Keratinocyte (primary cell): Measurements from ENCODE around the gene SLX4IP. TPM values are rescaled to one million over a fixed set of nuclear protein-coding genes. Genes with fewer than 3 reads are reported as not detected.

ENCODE experiments used
- DNase-seq: peaks from one replicate; pipeline ENCODE4 v3.0.0-alpha.2; 2011; ENCODE audit warnings: low read depth, missing footprints, low spot score
- FAIRE-seq: peaks from 2 replicates; lab custom pipeline; 2011; peaks lifted over from hg19 to GRCh38; lab: Jason Lieb, UNC
- H2AFZ ChIP-seq: 2 replicates; pipeline ENCODE4 v1.6.0; 2012; ENCODE audit warnings: low read length, control low read depth, inconsistent platforms; ENCODE audit not compliant: control insufficient read depth
- H3K27ac ChIP-seq: 2 replicates; pipeline ENCODE4 v1.5.1; 2011; ENCODE audit warnings: low read length; ENCODE audit not compliant: control insufficient read depth, insufficient read depth
- H3K27me3 ChIP-seq: 3 replicates; pipeline ENCODE4 v1.6.0; 2011; ENCODE audit warnings: low read length; ENCODE audit not compliant: control insufficient read depth, insufficient read depth; ENCODE audit errors: extremely low read depth
- H3K36me3 ChIP-seq, 2 experiments: 2 replicates in 1 of 2; 3 replicates in 1 of 2; pipeline ENCODE4 v1.5.1; 2011; ENCODE audit warnings: low read length in 2 of 2, mild to moderate bottlenecking in 1 of 2; ENCODE audit not compliant: control insufficient read depth in 2 of 2, insufficient read depth in 2 of 2; ENCODE audit errors: extremely low read depth in 1 of 2
- H3K4me1 ChIP-seq: 3 replicates; pipeline ENCODE4 v1.5.1; 2011; ENCODE audit warnings: low read length; ENCODE audit not compliant: control insufficient read depth, insufficient read depth; ENCODE audit errors: extremely low read depth
- H3K4me2 ChIP-seq: 3 replicates; pipeline ENCODE4 v1.6.0; 2011; ENCODE audit warnings: low read depth, low read length; ENCODE audit not compliant: control insufficient read depth, insufficient read depth; ENCODE audit errors: extremely low read depth
- H3K4me3 ChIP-seq, 3 experiments: fragments of 200-600 bp in 1 of 3; sonication (generic) in 1 of 3; 2 replicates in 2 of 3; 3 replicates in 1 of 3; pipeline ENCODE4 v1.5.1; 2011 to 2016; ENCODE audit warnings: low read length in 3 of 3, mild to moderate bottlenecking in 3 of 3, control low read depth in 2 of 3, inconsistent platforms in 1 of 3, low read depth in 1 of 3, mixed read lengths in 1 of 3, mixed run types in 1 of 3, moderate library complexity in 1 of 3; ENCODE audit not compliant: control insufficient read depth in 2 of 3, insufficient read depth in 2 of 3; ENCODE audit errors: extremely low read depth in 1 of 3
- H3K79me2 ChIP-seq: 2 replicates; pipeline ENCODE4 v1.6.0; 2012; ENCODE audit warnings: low read length; ENCODE audit not compliant: control insufficient read depth, insufficient read depth
- H3K9ac ChIP-seq: 3 replicates; pipeline ENCODE4 v1.6.0; 2011; ENCODE audit warnings: low read length; ENCODE audit not compliant: control insufficient read depth, insufficient read depth; ENCODE audit errors: extremely low read depth
- H3K9me1 ChIP-seq: 3 replicates; pipeline ENCODE4 v1.6.0; 2011; ENCODE audit warnings: low read length; ENCODE audit not compliant: control insufficient read depth, insufficient read depth; ENCODE audit errors: extremely low read depth
- H3K9me3 ChIP-seq: 2 replicates; pipeline ENCODE4 v1.5.1; 2012; ENCODE audit warnings: low read depth, low read length; ENCODE audit not compliant: control insufficient read depth
- H4K20me1 ChIP-seq: 3 replicates; pipeline ENCODE4 v1.6.0; 2011; ENCODE audit warnings: low read length; ENCODE audit not compliant: control insufficient read depth, insufficient read depth; ENCODE audit errors: extremely low read depth
- EZH2 ChIP-seq: IDR thresholded peaks from one replicate; pipeline ENCODE4 v1.6.1; 2012; ENCODE audit warnings: inconsistent platforms, mild to moderate bottlenecking, low read length, moderate library complexity
- dilution Hi-C: fragments of 300-500 bp; cut with MboI; formaldehyde crosslinking; loops from one replicate; pipeline ENCODE4 v1.7.0; 2020; ENCODE audit warnings: low sequenced_read_pairs; ENCODE audit not compliant: extremely low pct_ligation_motif_present
- polyA plus RNA-seq, 5 experiments: library from polyadenylated mRNA; depleted of rRNA in 3 of 5; stranded (reverse) in 3 of 5; stranded (forward) in 1 of 5; unstranded in 1 of 5; fragments of >200 nt; gene quantifications; 1 replicate in 1 of 5; 2 replicates in 3 of 5; 3 replicates in 1 of 5; pipeline versions ENCODE4 v1.2.1 to v1.2.3, GENCODE V29; 2011 to 2012; ENCODE audit warnings: missing spikeins in 2 of 5, low read depth in 1 of 5, low replicate concordance in 1 of 5
- TF ChIP-seq, protein P1 (sequence below), 3 experiments: IDR thresholded peaks in 1 of 3; conservative IDR thresholded peaks in 1 of 3; optimal IDR thresholded peaks in 1 of 3; 2 replicates in 2 of 3; 3 replicates in 1 of 3; pipeline versions ENCODE3 to v1.5.1; 2011; ENCODE audit warnings: low read length in 3 of 3, mild to moderate bottlenecking in 3 of 3, moderate library complexity in 2 of 3, control low read depth in 1 of 3, inconsistent platforms in 1 of 3; ENCODE audit not compliant: insufficient read depth in 2 of 3; ENCODE audit errors: extremely low read depth in 1 of 3

The SLX4IP gene
- polyA plus RNA-seq, 1 donor (not counting 4 experiments of a cell fraction or from before 2014, with no cell fraction given), result 3.0 TPM

DNA sequence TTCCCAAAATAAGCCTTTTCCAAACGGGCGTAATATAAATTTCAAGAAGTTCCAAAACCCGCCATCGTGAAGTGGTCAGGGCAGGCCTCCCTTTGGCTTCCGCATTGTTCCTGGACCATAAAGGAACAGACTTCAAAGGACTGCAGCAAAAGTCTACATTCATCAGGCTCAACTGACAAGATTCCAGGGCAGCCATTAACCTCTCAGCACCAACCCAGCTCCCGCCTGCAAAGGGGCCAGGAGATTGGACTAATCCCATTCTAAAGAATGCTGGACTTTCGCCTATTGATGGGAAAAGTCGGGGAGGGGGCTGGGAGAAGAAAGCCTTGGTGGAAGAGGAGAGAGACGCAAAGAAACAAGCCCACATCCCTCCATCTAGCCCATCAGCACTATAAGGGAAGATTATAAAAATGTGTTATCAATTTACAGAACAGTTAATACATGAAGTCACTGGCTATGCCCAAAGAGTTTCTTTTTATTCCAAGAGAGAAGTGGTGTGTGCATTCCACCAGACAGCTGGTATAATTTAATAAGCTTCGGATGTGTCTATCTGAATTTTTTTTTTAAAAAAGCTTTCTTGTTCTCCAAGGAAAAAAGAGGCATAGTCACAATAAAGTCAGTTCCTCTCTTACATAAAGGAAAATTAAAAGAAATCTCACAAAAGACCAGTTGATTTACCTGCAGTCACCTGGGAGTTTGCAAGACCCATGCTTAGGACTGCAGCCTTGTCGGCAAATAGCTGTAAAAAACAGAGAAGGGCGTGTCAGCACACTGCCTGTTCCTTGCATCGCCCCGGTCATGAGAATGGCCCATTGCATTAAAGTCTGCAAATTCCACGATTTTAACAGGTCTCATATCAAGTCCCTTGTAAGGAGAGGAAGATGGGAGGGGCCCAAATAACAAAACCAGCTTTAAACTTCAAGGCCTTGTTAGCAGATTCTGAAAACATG is 220.9 kb downstream of the SLX4IP start:
- Histone ChIP-seq H3K27me3 (no peaks in the 10 kb centered on the region), H3K4me2 (peak overlapping the region; percentile 53), H3K4me1 (peaks cover 90% of the 10 kb centered on the region), H3K4me3 (no peak overlapping the region), H3K9me3 (no peaks in the 10 kb centered on the region), H3K9ac (peak overlapping the region; percentile 25), H2AFZ (no peak overlapping the region), H4K20me1 (peaks cover 67% of the 10 kb centered on the region), H3K27ac (peak overlapping the region; percentile 43), H3K36me3 (peaks cover 44 to 85% of the 10 kb centered on the region in 2 experiments), H3K79me2 (peaks cover 97% of the 10 kb centered on the region), H3K9me1 (peaks cover 15% of the 10 kb centered on the region)
- DNase-seq, result no peak
- FAIRE-seq, result no peak
- dilution Hi-C loops, result no loop called here
- TF ChIP-seq, protein P1, sequence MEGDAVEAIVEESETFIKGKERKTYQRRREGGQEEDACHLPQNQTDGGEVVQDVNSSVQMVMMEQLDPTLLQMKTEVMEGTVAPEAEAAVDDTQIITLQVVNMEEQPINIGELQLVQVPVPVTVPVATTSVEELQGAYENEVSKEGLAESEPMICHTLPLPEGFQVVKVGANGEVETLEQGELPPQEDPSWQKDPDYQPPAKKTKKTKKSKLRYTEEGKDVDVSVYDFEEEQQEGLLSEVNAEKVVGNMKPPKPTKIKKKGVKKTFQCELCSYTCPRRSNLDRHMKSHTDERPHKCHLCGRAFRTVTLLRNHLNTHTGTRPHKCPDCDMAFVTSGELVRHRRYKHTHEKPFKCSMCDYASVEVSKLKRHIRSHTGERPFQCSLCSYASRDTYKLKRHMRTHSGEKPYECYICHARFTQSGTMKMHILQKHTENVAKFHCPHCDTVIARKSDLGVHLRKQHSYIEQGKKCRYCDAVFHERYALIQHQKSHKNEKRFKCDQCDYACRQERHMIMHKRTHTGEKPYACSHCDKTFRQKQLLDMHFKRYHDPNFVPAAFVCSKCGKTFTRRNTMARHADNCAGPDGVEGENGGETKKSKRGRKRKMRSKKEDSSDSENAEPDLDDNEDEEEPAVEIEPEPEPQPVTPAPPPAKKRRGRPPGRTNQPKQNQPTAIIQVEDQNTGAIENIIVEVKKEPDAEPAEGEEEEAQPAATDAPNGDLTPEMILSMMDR (optimal IDR thresholded peaks at IDR 0.05 in 1 of 3, IDR thresholded peaks at IDR 0.05 in 1 of 3, conservative IDR thresholded peaks at IDR 0.05 in 1 of 3; ENCODE audit: extremely low read depth in 1 of 3, insufficient read depth in 2 of 3, low read length in 3 of 3), result no peak
- TF ChIP-seq EZH2, result no peak

DNA sequence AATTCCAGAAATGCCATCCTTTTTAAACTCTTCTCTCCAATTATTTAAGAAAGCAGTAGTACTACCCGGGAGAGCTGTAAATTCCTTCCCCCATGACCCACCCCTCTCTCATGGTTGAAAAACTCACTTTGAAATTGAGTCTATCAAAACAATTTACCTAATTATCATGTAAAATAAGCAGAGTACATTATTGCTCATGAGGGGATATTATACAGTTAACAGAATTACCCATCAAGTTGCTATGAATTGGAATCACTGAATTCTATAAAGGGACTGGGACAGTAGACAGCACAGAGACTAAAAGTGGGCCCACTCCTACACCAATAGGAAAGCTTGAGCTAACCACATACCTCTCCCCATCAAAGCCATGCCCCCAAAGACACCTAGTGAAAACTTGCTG is 222.3 kb downstream of the SLX4IP start:
- Histone ChIP-seq H3K9me1 (peaks cover 15% of the 10 kb centered on the region), H3K27me3 (no peaks in the 10 kb centered on the region), H3K4me2 (peak overlapping the region; percentile 31), H3K9ac (peak overlapping the region; percentile 49), H4K20me1 (peaks cover 73% of the 10 kb centered on the region), H3K4me1 (peaks cover 97% of the 10 kb centered on the region), H3K36me3 (peaks cover 45 to 85% of the 10 kb centered on the region in 2 experiments), H3K79me2 (peaks cover 99% of the 10 kb centered on the region), H3K9me3 (no peaks in the 10 kb centered on the region), H3K4me3 (no peak overlapping the region), H2AFZ (no peak overlapping the region), H3K27ac (peak overlapping the region; percentile 62)
- TF ChIP-seq EZH2, result no peak
- TF ChIP-seq, protein P1 (optimal IDR thresholded peaks at IDR 0.05 in 1 of 3, IDR thresholded peaks at IDR 0.05 in 1 of 3, conservative IDR thresholded peaks at IDR 0.05 in 1 of 3; ENCODE audit: extremely low read depth in 1 of 3, insufficient read depth in 2 of 3, low read length in 3 of 3), result no peak
- no peak for FAIRE-seq
- DNase-seq, result no peak
- dilution Hi-C loops, result no loop called here
